Activated naive CD4-positive, alpha-beta T cell treated with anti-CD3 and anti-CD28 coated beads, Interleukin-2, amount 50 U/mL, for 16 hours (primary cell): ENCODE results near the gene PDE11A.
"Not testable (repeated sequence)": the region's sequence is repeated elsewhere in the genome, so short reads cannot be mapped to it uniquely, and the experiment has no call there.

Source experiments
- DNase-seq: peaks from one replicate; pipeline ENCODE4 v3.0.0-alpha.2; 2020

The PDE11A gene

GRCh38 chr2:177881921-177882320, 190.7 kb downstream of the PDE11A start:
- DNase-seq, result no peak

GRCh38 chr2:177881008-177881747, 191.4 kb downstream of the PDE11A start:
- DNase-seq, result no peak

DNA sequence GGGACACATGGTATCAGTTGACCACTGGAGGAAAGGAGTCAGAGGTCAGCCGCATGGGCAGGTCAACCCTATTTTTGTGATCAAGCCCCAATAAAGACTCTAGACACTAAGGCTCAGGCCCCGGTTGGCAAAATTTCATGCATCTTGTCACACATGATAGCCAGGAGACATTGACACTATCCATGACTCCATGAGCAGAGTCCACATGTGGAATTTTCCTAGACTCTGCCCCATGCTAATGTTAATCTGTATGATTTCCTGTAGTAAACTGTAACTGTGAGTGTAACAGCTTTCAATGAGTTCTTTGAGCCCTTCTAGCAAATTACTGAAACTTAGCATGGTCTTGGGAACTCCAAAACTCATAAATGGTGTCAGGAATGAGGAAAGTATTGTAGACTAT, 192.3 kb downstream of the PDE11A start:
- no peak for DNase-seq

DNA sequence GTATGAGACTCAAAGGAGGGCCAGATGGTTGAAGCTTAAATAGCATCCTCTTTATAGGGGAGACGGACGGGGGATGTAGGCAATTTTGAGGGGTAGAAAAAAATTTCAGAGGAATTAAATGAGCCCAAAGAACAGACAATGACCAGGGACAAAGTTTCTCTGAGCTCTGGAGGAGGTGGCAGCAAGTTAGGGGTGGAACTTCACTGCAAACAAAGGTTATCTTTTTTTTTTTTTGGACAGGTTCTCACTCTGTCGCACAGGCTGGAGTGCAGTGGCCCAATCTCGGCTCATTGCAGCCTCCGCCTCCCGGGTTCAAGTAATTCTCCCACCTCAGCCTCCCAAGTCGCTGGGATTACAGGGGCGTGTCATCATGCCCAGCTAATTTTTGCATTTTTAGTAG, 195.6 kb downstream of the PDE11A start:
- no peak for DNase-seq

- no peak for DNase-seq
Observed at GRCh38 chr2:177874686-177875085, 197.9 kb downstream of the PDE11A start.

DNA sequence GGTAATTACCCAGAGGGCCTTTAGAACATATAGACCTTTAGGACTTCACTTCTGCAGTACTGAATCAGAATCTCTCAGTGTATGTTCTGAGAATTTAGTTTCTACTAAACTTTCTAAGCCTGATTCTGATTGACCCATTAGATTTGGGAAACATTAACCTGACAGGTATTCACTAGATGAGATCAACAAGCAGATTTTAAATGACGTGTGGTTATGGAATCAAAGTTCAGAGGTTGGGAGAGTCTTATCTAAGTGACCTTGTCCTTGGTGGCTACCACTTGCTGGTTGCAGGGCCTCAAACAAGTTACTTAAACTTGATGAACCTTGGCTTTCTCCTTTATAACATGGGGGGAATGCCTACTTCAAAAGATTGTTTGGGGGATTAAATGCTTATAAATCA, 198.7 kb downstream of the PDE11A start:
- DNase-seq, result no peak

DNA sequence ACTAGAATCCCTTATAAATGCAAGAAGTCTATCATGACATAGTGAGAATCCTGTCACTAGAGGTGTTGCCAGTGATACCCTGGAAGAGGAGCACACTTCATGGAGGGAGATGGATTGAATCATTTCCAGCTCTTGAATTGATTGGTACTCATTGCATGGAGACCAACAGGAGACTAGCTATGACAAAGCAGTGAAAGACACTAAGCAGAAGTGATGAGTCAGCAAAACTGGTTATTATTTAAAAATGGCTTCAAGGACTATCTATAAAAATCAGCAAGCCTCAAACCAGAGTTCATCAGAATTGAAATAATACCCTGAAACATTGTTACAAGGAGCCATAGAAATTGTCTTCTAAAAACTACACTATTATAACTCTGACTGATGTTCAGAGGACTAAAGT, 200.3 kb downstream of the PDE11A start:
- DNase-seq, result no peak

GRCh38 chr2:177869912-177870311, 202.7 kb downstream of the PDE11A start:
- DNase-seq, result no peak

DNA sequence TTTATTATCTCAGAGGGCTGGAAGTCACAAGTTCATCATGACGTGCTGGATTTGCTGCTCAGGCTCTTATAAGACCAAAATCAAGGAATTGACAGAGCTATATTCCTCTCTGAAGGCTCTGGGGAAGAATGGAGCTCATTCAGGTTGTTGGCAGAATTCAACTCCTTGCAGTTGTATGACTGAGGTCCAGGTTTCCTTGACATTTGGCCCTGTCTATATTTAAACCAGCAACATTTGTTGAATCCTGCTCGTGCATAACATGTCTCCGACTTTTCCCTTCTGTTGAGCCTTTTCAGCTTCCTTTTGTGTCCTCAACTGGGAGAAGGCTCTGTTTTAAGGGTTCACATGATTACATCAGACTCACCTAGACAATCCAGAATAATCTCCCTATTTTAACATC, 203.4 kb downstream of the PDE11A start:
- DNase-seq, result no peak

DNA sequence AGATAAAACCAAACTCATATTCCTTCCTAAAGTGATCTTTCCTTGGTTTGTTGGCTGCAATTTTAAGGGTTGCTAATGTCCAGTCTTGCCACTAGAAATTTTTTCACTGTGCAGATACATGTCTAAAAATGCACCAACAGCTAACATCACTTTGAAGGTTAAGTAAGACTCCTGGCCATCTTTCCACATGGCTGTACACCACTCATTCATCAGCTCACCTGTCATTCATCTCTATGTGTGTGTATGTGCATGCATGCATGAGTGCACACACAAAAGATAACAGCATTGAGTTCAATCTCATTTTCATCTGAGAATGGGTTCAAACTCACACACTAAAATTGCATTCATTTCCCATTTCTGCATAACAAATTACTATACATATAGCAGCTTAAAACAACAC, 203.8 kb downstream of the PDE11A start:
- no peak for DNase-seq

DNA sequence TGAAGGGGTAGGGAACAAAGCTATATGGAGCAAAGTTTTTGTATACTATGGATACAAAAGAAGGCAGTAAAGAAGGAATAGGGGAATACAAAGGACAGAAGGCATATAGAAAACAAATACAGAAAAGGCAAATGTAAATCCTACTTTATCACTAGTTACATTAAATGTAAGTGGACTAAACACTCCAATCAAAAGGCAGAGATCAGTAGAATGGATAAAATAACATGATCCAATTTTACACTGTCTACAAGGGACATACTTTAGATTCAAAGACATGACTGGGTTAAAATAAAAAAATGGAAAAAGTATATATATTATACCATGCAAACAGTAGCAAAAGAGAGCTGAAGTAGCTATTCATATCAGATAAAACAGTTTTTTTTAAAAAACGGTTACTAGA, 215.0 kb downstream of the PDE11A start:
- no peak for DNase-seq

GRCh38 chr2:177852389-177852788, 220.2 kb downstream of the PDE11A start:
- DNase-seq, result no peak

DNA sequence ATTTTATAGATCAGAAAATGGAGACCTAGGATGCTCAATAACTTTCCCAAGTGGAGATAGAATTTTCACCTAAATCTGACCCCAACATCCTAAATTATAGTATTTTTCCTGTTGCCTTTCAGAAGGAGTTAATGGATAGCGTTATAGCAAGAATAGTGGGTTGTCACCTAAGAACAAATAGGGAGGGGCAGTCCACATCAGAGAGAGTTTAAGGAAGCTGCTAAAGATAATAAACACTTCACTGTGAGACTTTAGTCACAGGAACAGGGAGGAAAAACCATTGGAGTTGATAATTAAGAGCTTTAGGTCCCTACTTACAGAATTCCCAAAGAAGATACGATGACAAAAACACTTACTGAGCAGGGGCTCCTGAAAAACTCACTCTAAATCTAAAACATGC, 229.4 kb downstream of the PDE11A start:
- no peak for DNase-seq

- DNase-seq, result no peak
Observed at GRCh38 chr2:177842243-177842642, 230.3 kb downstream of the PDE11A start.

GRCh38 chr2:177835418-177836204, 237.0 kb downstream of the PDE11A start:
- not testable (repeated sequence) for DNase-seq

- DNase-seq, result no peak
Observed at GRCh38 chr2:177832611-177833433, 239.8 kb downstream of the PDE11A start.

- no peak for DNase-seq
Observed at GRCh38 chr2:177830881-177831386, 241.6 kb downstream of the PDE11A start.

GRCh38 chr2:177828557-177828956, 244.0 kb downstream of the PDE11A start:
- no peak for DNase-seq

GRCh38 chr2:177826897-177827296, 245.7 kb downstream of the PDE11A start:
- DNase-seq, result no peak

GRCh38 chr2:177822941-177823340, 249.6 kb downstream of the PDE11A start:
- DNase-seq, result no peak

GRCh38 chr2:177818412-177818811, 254.2 kb downstream of the PDE11A start:
- no peak for DNase-seq

DNA sequence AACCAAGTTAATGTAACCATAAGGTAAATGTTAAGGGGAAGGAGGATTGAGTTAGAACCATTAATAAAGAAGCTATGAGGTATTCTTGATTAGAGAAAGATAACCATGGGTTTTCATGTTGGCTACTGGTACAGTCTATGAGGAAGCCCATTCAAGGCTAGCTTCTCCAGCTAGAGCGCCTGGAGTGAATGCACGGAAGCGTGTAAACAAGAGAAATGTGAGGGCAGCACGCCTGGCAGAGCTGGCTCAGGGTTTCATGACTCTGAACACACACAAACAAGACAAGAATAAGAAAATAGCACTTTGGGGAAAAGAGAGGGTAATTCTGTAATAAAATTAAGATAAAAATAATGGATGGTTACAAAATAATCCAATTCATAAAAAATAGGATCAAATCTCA, 255.3 kb downstream of the PDE11A start:
- DNase-seq, result no peak

DNA sequence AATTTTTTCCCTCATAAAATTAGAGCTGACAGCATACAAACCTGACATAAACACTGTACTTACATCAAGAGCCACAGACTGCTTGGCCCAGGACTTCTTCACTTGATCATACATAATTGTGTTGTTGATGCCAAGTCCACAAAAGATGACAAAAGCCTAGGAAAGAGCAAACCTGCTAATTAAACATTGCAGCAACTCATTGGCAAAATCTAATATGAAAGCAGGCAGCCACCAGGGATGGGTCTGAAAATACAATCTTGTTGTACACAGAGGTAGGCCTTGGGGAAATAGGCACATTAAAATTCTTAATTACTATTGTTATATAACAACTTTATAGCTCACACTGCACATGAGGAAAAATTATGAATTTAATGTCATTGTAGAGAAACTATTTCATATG, 255.8 kb downstream of the PDE11A start:
- no peak for DNase-seq
